ENCODE results near the gene FAM120B. TPM values are rescaled to one million over a fixed set of nuclear protein-coding genes. Genes with fewer than 3 reads are reported as not detected.

The FAM120B gene
- total and polyA plus RNA-seq, 4 donors, result 5.5 to 38.5 (median 20.4) TPM

DNA sequence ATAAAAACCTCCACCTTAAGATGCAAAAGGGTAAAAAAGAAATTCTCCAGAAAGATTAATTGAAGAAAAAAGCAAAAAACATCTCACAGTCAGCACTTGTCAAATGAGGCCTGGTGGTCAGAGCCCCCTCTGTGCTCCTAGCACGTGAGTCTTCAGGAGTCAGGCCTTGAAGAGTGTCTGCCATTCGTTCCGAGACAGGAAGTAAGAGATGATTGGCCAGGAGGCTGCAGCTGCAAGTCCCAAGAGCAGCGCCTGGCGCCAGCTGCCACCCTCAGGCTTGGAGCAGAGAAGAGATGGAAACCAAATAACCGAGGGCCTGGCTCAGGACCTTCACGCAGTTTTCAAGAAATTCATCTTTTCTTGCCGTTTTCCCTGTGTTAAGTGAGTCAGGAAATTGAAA is 65.0 kb downstream of the FAM120B start:
- H3K27me3 ChIP-seq (ENCODE audit: control insufficient read depth in 1 of 2, insufficient read depth in 2 of 2, low read length in 1 of 2), result no peaks in the 10 kb centered on the region
- H3K27ac ChIP-seq (ENCODE audit: low read depth in 1 of 2, low read length in 2 of 2), result no peak overlapping the region
- H3K36me3 ChIP-seq (ENCODE audit: control insufficient read depth in 1 of 2, insufficient read depth in 2 of 2, low read length in 1 of 2), result no peaks in the 10 kb centered on the region
- no peak for DNase-seq
- no peak overlapping the region for H3K4me3 ChIP-seq (ENCODE audit: low read length in 2 of 2)
- intact Hi-C loops (cut with DNase I), result no loop called here
- 48 to 62% methylated on average over 8 of the region's 8 CpGs for WGBS, 2 donors
- no peaks in the 10 kb centered on the region for H3K9me3 ChIP-seq (ENCODE audit: control insufficient read depth, low read length)
- H3K4me1 ChIP-seq (ENCODE audit: control insufficient read depth in 1 of 2, insufficient read depth in 2 of 2, low read length in 2 of 2), result no peaks in the 10 kb centered on the region
- ATAC-seq (ENCODE audit: low FRiP score), result no peak

DNA sequence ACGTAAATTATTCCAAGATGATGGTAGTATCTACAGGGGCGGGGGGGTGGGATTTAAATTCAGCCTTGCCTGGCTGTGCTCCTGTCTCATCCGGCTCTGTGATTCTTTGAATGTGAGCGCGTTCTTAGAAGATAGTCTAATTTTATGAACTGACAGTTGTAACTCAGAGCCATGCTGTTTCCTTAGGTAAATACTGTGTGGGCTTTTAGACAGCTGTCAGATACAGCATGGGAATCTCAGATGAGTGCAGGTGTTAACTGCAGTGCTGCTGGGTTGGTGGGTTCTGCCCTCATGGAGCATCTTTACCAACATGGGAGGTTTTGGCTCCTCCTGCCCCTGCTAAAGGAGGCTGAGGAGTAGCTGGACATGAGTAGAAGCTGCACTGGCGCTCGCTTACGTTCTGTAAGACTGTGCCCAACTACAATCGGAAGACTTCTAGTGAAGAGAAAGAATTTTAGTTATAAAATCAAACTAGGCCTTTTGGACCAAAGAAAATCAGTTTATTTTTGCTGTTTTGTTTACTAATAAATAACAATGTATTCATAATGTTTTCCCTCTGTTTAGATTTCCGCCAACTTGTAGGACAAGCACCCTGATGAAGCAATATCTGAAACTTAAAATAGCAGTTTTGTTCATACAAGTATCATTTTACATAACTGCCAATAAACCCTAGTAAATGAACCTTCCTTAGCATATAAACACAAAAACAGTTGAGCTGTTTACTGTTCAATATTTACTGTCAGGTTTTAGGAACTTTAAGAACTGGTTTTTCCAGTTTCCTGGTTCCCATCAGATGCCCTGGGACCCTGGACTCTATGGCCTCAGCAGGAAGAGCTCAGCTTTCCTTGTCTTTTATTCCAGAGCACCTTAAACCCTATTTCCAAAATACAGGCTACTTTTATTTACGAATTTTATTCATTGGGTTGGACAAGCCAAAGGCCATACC is 66.1 kb downstream of the FAM120B start:
- H3K27me3 ChIP-seq (ENCODE audit: control insufficient read depth in 1 of 2, insufficient read depth in 2 of 2, low read length in 1 of 2), result no peaks in the 10 kb centered on the region
- DNase-seq (no peak), ATAC-seq (ENCODE audit: low FRiP score) (no peak)
- WGBS, 2 donors, result 95 to 97% methylated on average over 11 of the region's 11 CpGs
- H3K27ac ChIP-seq (ENCODE audit: low read depth in 1 of 2, low read length in 2 of 2), result no peak overlapping the region
- intact Hi-C loops (cut with DNase I), result no loop called here
- H3K4me1 ChIP-seq (ENCODE audit: control insufficient read depth in 1 of 2, insufficient read depth in 2 of 2, low read length in 2 of 2), result no peaks in the 10 kb centered on the region
- no peak overlapping the region for H3K4me3 ChIP-seq (ENCODE audit: low read length in 2 of 2)
- H3K36me3 ChIP-seq (ENCODE audit: control insufficient read depth in 1 of 2, insufficient read depth in 2 of 2, low read length in 1 of 2), result no peaks in the 10 kb centered on the region
- no peaks in the 10 kb centered on the region for H3K9me3 ChIP-seq (ENCODE audit: control insufficient read depth, low read length)

DNA sequence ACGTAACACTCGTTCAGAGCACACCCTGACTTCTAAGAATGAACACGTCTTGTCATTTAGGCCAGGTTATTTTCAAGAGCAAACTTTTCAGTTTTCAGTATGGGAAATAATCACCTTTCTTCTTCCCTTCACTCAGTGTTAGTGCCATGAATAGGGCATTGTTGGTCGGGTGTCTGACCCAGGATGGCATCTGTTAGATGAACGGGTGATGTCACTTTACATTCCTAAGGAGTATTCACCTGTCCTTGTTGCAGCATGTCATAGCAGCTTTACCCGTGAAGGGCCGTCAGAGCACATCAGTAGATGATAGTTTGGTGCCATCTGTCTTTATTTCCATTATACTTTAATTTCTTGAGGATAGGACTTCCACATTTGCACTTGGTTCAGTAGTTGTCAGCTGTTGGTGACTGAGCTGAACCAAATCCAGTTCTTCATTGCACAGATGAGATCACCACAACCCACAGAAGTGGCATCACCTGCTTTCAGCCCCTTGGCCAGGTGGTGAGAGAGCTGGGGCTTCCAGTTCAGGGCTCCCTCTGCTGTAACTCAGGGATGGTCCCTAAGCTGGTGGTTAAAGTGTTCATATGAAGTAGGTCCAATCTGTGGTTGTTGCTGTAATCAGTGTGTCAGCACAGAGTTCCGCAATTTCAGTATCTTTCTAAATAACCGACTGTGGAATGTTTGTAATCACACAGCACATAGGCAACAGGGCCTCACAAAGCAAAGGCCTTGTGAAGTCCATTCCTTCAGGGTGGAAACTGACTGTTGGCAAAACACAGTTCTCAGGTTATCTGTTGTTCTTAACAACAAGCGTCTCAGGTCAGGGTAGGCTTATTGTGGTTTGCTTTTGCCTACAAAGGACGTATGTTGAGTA is 68.2 kb downstream of the FAM120B start:
- Histone ChIP-seq H3K36me3 (ENCODE audit: control insufficient read depth in 1 of 2, insufficient read depth in 2 of 2, low read length in 1 of 2) (no peaks in the 10 kb centered on the region), H3K27ac (ENCODE audit: low read depth in 1 of 2, low read length in 2 of 2) (no peak overlapping the region), H3K4me1 (ENCODE audit: control insufficient read depth in 1 of 2, insufficient read depth in 2 of 2, low read length in 2 of 2) (no peaks in the 10 kb centered on the region), H3K27me3 (ENCODE audit: control insufficient read depth in 1 of 2, insufficient read depth in 2 of 2, low read length in 1 of 2) (no peaks in the 10 kb centered on the region), H3K9me3 (ENCODE audit: control insufficient read depth, low read length) (no peaks in the 10 kb centered on the region), H3K4me3 (ENCODE audit: low read length in 2 of 2) (no peak overlapping the region)
- intact Hi-C loops (cut with DNase I), result no loop called here
- DNase-seq, result no peak
- ATAC-seq (ENCODE audit: low FRiP score), result no peak
- WGBS, 2 donors, result 89 to 91% methylated on average over 11 of the region's 11 CpGs

DNA sequence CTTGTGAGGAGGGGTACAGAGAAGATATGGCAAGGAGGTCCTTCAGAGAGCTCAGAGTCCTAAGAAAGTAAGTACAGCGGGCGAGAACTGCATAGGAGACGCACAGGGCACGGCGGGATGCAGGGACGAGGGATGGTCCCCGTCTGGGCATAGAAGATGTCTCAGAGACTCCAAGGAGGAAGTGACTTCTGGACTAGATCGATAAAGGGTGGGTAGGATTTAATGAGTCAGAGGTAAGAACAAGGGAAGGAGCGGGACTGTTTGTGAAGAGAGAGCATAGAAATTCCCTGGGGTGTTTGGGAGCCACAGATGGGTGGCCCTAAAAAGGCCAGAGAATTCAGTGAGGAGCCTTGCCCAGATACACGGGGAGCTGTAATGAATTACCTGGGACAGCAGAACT is 69.1 kb downstream of the FAM120B start:
- H3K27ac ChIP-seq (ENCODE audit: low read depth in 1 of 2, low read length in 2 of 2), result no peak overlapping the region
- DNase-seq (no peak), ATAC-seq (ENCODE audit: low FRiP score) (no peak)
- no peaks in the 10 kb centered on the region for H3K27me3 ChIP-seq (ENCODE audit: control insufficient read depth in 1 of 2, insufficient read depth in 2 of 2, low read length in 1 of 2)
- WGBS, 2 donors, result 89 to 94% methylated on average over 10 of the region's 10 CpGs
- no peaks in the 10 kb centered on the region for H3K36me3 ChIP-seq (ENCODE audit: control insufficient read depth in 1 of 2, insufficient read depth in 2 of 2, low read length in 1 of 2)
- intact Hi-C loops (cut with DNase I), result no loop called here
- H3K4me1 ChIP-seq (ENCODE audit: control insufficient read depth in 1 of 2, insufficient read depth in 2 of 2, low read length in 2 of 2), result no peaks in the 10 kb centered on the region
- H3K9me3 ChIP-seq (ENCODE audit: control insufficient read depth, low read length), result no peaks in the 10 kb centered on the region
- no peak overlapping the region for H3K4me3 ChIP-seq (ENCODE audit: low read length in 2 of 2)

DNA sequence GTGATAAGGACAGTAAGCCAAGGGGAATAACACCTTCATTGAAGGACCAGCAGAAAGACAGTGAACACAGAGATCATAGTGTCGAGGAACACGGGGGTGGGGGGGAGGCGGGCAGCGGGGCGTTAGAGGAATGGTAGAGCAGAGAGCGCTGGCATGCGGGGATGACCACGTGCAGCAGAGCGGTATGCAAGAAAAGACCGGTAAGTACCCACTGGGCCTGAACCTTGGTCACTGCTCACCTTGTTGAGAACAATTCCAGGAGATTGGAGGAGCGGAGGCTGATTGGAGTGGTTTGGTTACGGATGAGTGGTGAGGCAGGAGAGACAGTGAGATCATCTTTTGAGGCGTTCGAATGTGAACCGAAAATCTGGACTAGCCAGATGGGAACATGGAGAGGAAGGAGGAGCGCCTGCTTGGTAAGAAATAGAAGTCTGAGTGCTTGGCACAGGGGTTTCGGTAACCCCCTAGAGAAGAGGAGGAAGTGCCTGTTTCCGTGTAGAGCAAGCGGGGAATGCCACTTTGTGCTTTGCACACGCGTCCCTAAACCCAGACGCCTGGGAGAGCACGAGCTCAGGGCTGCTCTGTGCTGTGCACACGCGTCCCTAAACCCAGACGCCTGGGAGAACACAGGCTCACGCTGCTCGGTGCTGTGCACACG is 70.0 kb downstream of the FAM120B start:
- intact Hi-C loops (cut with DNase I), result no loop called here
- WGBS, 2 donors, result 92 to 93% methylated on average over 29 of the region's 29 CpGs
- no peaks in the 10 kb centered on the region for H3K36me3 ChIP-seq (ENCODE audit: control insufficient read depth in 1 of 2, insufficient read depth in 2 of 2, low read length in 1 of 2)
- H3K4me1 ChIP-seq (ENCODE audit: control insufficient read depth in 1 of 2, insufficient read depth in 2 of 2, low read length in 2 of 2), result no peaks in the 10 kb centered on the region
- H3K9me3 ChIP-seq (ENCODE audit: control insufficient read depth, low read length), result no peaks in the 10 kb centered on the region
- no peaks in the 10 kb centered on the region for H3K27me3 ChIP-seq (ENCODE audit: control insufficient read depth in 1 of 2, insufficient read depth in 2 of 2, low read length in 1 of 2)
- no peak for DNase-seq
- no peak for ATAC-seq (ENCODE audit: low FRiP score)
- H3K27ac ChIP-seq (ENCODE audit: low read depth in 1 of 2, low read length in 2 of 2), result no peak overlapping the region
- no peak overlapping the region for H3K4me3 ChIP-seq (ENCODE audit: low read length in 2 of 2)

DNA sequence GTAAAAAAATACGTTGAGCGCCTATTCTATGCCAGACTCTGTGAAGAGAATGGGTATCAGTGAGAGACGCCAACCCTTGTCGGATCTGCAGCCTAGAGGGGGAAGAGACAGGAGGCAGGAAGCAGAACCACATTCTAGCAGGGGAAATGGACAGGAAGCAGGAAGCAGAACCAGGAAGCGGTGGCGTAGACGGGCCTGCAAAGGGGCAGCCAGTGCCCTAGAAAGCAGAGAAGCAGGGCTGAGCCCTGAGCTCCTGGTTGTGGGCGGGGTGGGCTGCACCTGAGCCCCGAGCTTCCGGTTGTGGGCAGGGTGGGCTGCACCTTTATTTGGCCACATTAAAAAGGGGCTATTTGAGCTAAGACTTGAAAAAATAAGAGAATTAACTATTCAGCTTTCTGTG is 71.9 kb downstream of the FAM120B start:
- Histone ChIP-seq H3K4me3 (ENCODE audit: low read length in 2 of 2) (no peak overlapping the region), H3K27ac (ENCODE audit: low read depth in 1 of 2, low read length in 2 of 2) (no peak overlapping the region), H3K4me1 (ENCODE audit: control insufficient read depth in 1 of 2, insufficient read depth in 2 of 2, low read length in 2 of 2) (no peaks in the 10 kb centered on the region), H3K36me3 (ENCODE audit: control insufficient read depth in 1 of 2, insufficient read depth in 2 of 2, low read length in 1 of 2) (no peaks in the 10 kb centered on the region), H3K9me3 (ENCODE audit: control insufficient read depth, low read length) (no peaks in the 10 kb centered on the region), H3K27me3 (ENCODE audit: control insufficient read depth in 1 of 2, insufficient read depth in 2 of 2, low read length in 1 of 2) (no peaks in the 10 kb centered on the region)
- ATAC-seq (ENCODE audit: low FRiP score) (no peak), DNase-seq (no peak)
- WGBS, 2 donors, result 87 to 90% methylated on average over 10 of the region's 10 CpGs
- intact Hi-C loops (cut with DNase I), result no loop called here

DNA sequence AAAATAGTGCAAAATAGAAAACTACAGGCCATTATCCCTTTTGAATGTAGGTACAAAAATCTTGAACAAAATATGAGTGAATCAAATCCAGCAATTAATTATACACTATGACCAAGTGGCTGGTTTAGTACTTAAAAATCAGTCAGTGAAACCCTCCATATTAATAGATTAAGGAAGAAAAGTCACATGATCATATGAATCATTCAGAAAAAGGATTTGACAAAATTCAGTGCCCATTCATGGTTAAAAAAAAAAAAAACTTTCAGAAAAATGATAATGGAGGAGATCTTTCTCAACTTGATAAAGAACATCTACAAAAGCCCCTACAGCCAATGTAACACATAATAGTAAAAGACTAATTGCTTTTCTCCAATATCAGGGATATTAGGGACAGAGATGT is 75.0 kb downstream of the FAM120B start:
- Histone ChIP-seq H3K27ac (ENCODE audit: low read depth in 1 of 2, low read length in 2 of 2) (no peak overlapping the region), H3K36me3 (ENCODE audit: control insufficient read depth in 1 of 2, insufficient read depth in 2 of 2, low read length in 1 of 2) (no peaks in the 10 kb centered on the region), H3K9me3 (ENCODE audit: control insufficient read depth, low read length) (no peaks in the 10 kb centered on the region), H3K4me3 (ENCODE audit: low read length in 2 of 2) (no peak overlapping the region), H3K4me1 (ENCODE audit: control insufficient read depth in 1 of 2, insufficient read depth in 2 of 2, low read length in 2 of 2) (no peaks in the 10 kb centered on the region), H3K27me3 (ENCODE audit: control insufficient read depth in 1 of 2, insufficient read depth in 2 of 2, low read length in 1 of 2) (no peaks in the 10 kb centered on the region)
- ATAC-seq (ENCODE audit: low FRiP score) (no peak), DNase-seq (no peak)
- intact Hi-C loops (cut with DNase I), result no loop called here

DNA sequence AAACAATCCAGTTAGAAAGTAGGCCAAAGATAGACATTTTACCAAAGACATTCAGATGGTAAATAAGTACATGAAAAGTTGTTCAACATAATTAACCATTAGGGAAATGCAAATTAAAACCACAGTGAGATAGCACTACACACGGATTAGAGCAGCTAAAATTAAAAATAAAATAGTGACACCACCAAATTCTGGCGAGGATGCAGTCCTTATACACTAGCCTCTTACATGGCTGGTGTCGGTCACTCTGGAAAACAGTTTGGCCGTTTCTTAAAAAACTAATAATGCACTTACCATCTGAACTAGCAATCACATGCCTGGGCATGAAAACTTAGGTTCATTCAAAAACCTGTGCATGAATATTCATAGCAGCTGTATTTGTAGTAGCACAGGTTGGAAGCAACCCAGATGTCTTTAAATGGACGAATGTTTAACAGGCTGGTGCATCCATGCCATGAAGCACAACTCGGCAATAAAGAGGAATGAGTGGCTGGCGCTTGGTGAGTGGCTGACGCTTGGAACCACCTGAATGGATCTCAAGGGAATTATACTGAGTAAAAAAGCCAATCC is 77.0 kb downstream of the FAM120B start:
- H3K27ac ChIP-seq (ENCODE audit: low read depth in 1 of 2, low read length in 2 of 2), result no peak overlapping the region
- DNase-seq (no peak), ATAC-seq (ENCODE audit: low FRiP score) (no peak)
- intact Hi-C loops (cut with DNase I), result no loop called here
- no peaks in the 10 kb centered on the region for H3K9me3 ChIP-seq (ENCODE audit: control insufficient read depth, low read length)
- H3K27me3 ChIP-seq (ENCODE audit: control insufficient read depth in 1 of 2, insufficient read depth in 2 of 2, low read length in 1 of 2), result no peaks in the 10 kb centered on the region
- H3K4me3 ChIP-seq (ENCODE audit: low read length in 2 of 2), result no peak overlapping the region
- 84 to 87% methylated on average over 8 of the region's 8 CpGs for WGBS, 2 donors
- H3K36me3 ChIP-seq (ENCODE audit: control insufficient read depth in 1 of 2, insufficient read depth in 2 of 2, low read length in 1 of 2), result peaks cover 3 to 5% of the 10 kb centered on the region in 2 donors
- no peaks in the 10 kb centered on the region for H3K4me1 ChIP-seq (ENCODE audit: control insufficient read depth in 1 of 2, insufficient read depth in 2 of 2, low read length in 2 of 2)

Data from aorta (tissue), 5 donors.